Sigmoid colon (tissue), 7 donors: Measurements from ENCODE around the gene KCNK15. TPM values are rescaled to one million over a fixed set of nuclear protein-coding genes. Genes with fewer than 3 reads are reported as not detected.

ENCODE experiments used
- DNase-seq: peaks from one replicate; pipeline ENCODE4 v3.0.0-alpha.2; 2019
- H3K27ac ChIP-seq, 4 donors: fragments of 200-600 bp; sonication (generic); one replicate each; pipeline ENCODE4 v1.5.1; 2016 to 2019; ENCODE audit warnings: mild to moderate bottlenecking in 1 of 4
- H3K27me3 ChIP-seq, 3 donors: fragments of 200-600 bp; sonication (generic); one replicate each; pipeline ENCODE4 v1.5.1; 2019; ENCODE audit warnings: mild to moderate bottlenecking in 1 of 3
- H3K36me3 ChIP-seq, 4 donors: fragments of 200-600 bp; sonication (generic); one replicate each; pipeline ENCODE4 v1.5.1; 2016 to 2019
- H3K4me1 ChIP-seq, 4 donors: fragments of 200-600 bp; sonication (generic); one replicate each; pipeline ENCODE4 v1.5.1; 2017 to 2019
- H3K4me3 ChIP-seq, 4 donors: fragments of 200-600 bp; sonication (generic); one replicate each; pipeline ENCODE4 v1.5.1; 2017 to 2019; ENCODE audit warnings: mild to moderate bottlenecking in 2 of 4, moderate library complexity in 1 of 4
- H3K9me3 ChIP-seq, 4 donors: fragments of 200-600 bp in 3 of 4; sonication (generic) in 3 of 4; one replicate each; pipeline versions ENCODE4 v1.5.1 to v1.6.1; 2013 to 2019
- CTCF ChIP-seq, 4 experiments: fragments of 450-650 bp in 3 of 4; fragments of 200-600 bp in 1 of 4; IDR thresholded peaks; one replicate each; pipeline ENCODE4 v1.5.1; 2016 to 2019; ENCODE audit warnings: antibody characterized with exemption in 4 of 4, mild to moderate bottlenecking in 3 of 4, moderate library complexity in 2 of 4
- EP300 ChIP-seq, 4 donors: sonication (generic); formaldehyde crosslinking; IDR thresholded peaks; one replicate each; pipeline ENCODE4 v1.6.1; 2017; ENCODE audit warnings: antibody characterized with exemption in 4 of 4
- POLR2A ChIP-seq, 2 donors: fragments of 450-650 bp; IDR thresholded peaks; one replicate each; pipeline ENCODE4 v1.6.1; 2016; ENCODE audit warnings: antibody characterized with exemption in 2 of 2, mild to moderate bottlenecking in 2 of 2, moderate library complexity in 2 of 2
- POLR2AphosphoS5 ChIP-seq, 4 donors: sonication (generic); formaldehyde crosslinking; IDR thresholded peaks; one replicate each; pipeline ENCODE4 v1.6.1; 2017; ENCODE audit warnings: antibody characterized with exemption in 4 of 4
- WGBS, 2 donors: extraction: QIAGEN DNeasy Blood & Tissue Kit; methylation state at CpG; one replicate each; pipeline ENCODE4 v1.1.7; 2013; 5-methylcytosine and 5-hydroxymethylcytosine counted together
- intact Hi-C: fragments of 100-400 bp; cut with DNase I; formaldehyde crosslinking; loops from one replicate; pipeline ENCODE4 v1.15.1; 2023
- polyA plus RNA-seq, 3 donors: library from polyadenylated mRNA; stranded (reverse); fragments of 200-250 nt; gene quantifications; one replicate each; pipeline ENCODE4 v1.2.3, GENCODE V29; 2013
- total RNA-seq, 4 donors: library from RNA; depleted of rRNA; stranded (reverse); fragments of >200 nt; gene quantifications; one replicate each; pipeline ENCODE4 v1.1.0, GENCODE V29; 2016
- donor health status: healthy with polysubstance abuse.
- donor health status: Bipolar disorder and iron deficiency.
- donor health status: healthy.

The KCNK15 gene
- total and polyA plus RNA-seq, 7 donors: 0.28 to 2.1 (median 0.66) TPM; not detected in 1

- intact Hi-C loops: no loop called here
- Histone ChIP-seq H3K4me1 (peaks cover 0 to 41% (median 32%) of the 10 kb centered on the region in 4 donors), H3K36me3 (no peaks in the 10 kb centered on the region), H3K9me3 (peaks cover 0 to 2% (median 0%) of the 10 kb centered on the region in 4 donors), H3K4me3 (no peak overlapping the region), H3K27me3 (no peaks in the 10 kb centered on the region), H3K27ac (peak overlapping the region in 1 of 4 donors; percentile 83)
- no peak for TF ChIP-seq CTCF (IDR thresholded peaks at IDR 0.05)
- TF ChIP-seq POLR2AphosphoS5 (IDR thresholded peaks at IDR 0.05): no peak
- TF ChIP-seq EP300 (IDR thresholded peaks at IDR 0.05): no peak
- TF ChIP-seq POLR2A (IDR thresholded peaks at IDR 0.05): no peak
- peak; percentile 59 for DNase-seq
- WGBS, 2 donors: 28 to 66% methylated on average over 10 of the region's 10 CpGs
These were observed 27.7 kb upstream of the KCNK15 start for GRCh38 chr20:44717986-44718385.

GRCh38 chr20:44719841-44720240 lies 25.8 kb upstream of the KCNK15 start:
- Histone ChIP-seq H3K36me3 (no peaks in the 10 kb centered on the region), H3K27ac (peak overlapping the region; percentile 49 to 83 (median 65)), H3K27me3 (no peaks in the 10 kb centered on the region), H3K9me3 (peaks cover 0 to 2% (median 0%) of the 10 kb centered on the region in 4 donors), H3K4me3 (no peak overlapping the region), H3K4me1 (peaks cover 0 to 31% (median 24%) of the 10 kb centered on the region in 4 donors)
- 90 to 94% methylated on average over 19 of the region's 19 CpGs for WGBS, 2 donors
- TF ChIP-seq POLR2AphosphoS5 (IDR thresholded peaks at IDR 0.05) (no peak), CTCF (IDR thresholded peaks at IDR 0.05) (no peak), EP300 (IDR thresholded peaks at IDR 0.05) (no peak), POLR2A (IDR thresholded peaks at IDR 0.05) (no peak)
- intact Hi-C loops: loop anchor here (10.0 kb wide), 1 partner anchor 405 kb away; the partner anchor contains the start of gene FITM2
- DNase-seq: no peak

- Histone ChIP-seq H3K36me3 (no peaks in the 10 kb centered on the region), H3K27ac (peak overlapping the region; percentile 49 to 83 (median 65)), H3K4me3 (no peak overlapping the region), H3K9me3 (peaks cover 0 to 2% (median 0%) of the 10 kb centered on the region in 4 donors), H3K4me1 (peaks cover 0 to 23% (median 16%) of the 10 kb centered on the region in 4 donors), H3K27me3 (no peaks in the 10 kb centered on the region)
- 69 to 78% methylated on average over 7 of the region's 7 CpGs for WGBS, 2 donors
- intact Hi-C loops: loop anchor here (10.0 kb wide), 1 partner anchor 406 kb away; the partner anchor contains the start of gene FITM2
- DNase-seq: no peak
- TF ChIP-seq POLR2A (IDR thresholded peaks at IDR 0.05) (no peak), EP300 (IDR thresholded peaks at IDR 0.05) (no peak), CTCF (IDR thresholded peaks at IDR 0.05) (no peak), POLR2AphosphoS5 (IDR thresholded peaks at IDR 0.05) (no peak)
These were observed 25.1 kb upstream of the KCNK15 start for GRCh38 chr20:44720621-44720996.

- DNase-seq: no peak
- 26 to 64% methylated on average over 11 of the region's 11 CpGs for WGBS, 2 donors
- Histone ChIP-seq H3K36me3 (no peaks in the 10 kb centered on the region), H3K4me3 (no peak overlapping the region), H3K9me3 (peaks cover 0 to 2% (median 0%) of the 10 kb centered on the region in 4 donors), H3K4me1 (peaks cover 0 to 17% (median 14%) of the 10 kb centered on the region in 4 donors), H3K27me3 (no peaks in the 10 kb centered on the region), H3K27ac (peak overlapping the region; percentile 49 to 83 (median 65))
- intact Hi-C loops: loop anchor here (10.0 kb wide), 1 partner anchor 406 kb away; the partner anchor contains the start of gene FITM2
- TF ChIP-seq CTCF (IDR thresholded peaks at IDR 0.05) (no peak), EP300 (IDR thresholded peaks at IDR 0.05) (no peak), POLR2A (IDR thresholded peaks at IDR 0.05) (no peak), POLR2AphosphoS5 (IDR thresholded peaks at IDR 0.05) (no peak)
These were observed 24.5 kb upstream of the KCNK15 start for GRCh38 chr20:44720997-44721784.
